Keratinocyte (primary cell): Measurements from ENCODE around the gene ADAMTS16.

Experiments
- CTCF ChIP-seq, 3 experiments: IDR thresholded peaks in 1 of 3; conservative IDR thresholded peaks in 1 of 3; optimal IDR thresholded peaks in 1 of 3; 2 replicates in 2 of 3; 3 replicates in 1 of 3; pipeline versions ENCODE3 to v1.5.1; 2011; ENCODE audit warnings: low read length in 3 of 3, mild to moderate bottlenecking in 3 of 3, moderate library complexity in 2 of 3, control low read depth in 1 of 3, inconsistent platforms in 1 of 3; ENCODE audit not compliant: insufficient read depth in 2 of 3; ENCODE audit errors: extremely low read depth in 1 of 3
- EZH2 ChIP-seq: IDR thresholded peaks from one replicate; pipeline ENCODE4 v1.6.1; 2012; ENCODE audit warnings: inconsistent platforms, mild to moderate bottlenecking, low read length, moderate library complexity

DNA sequence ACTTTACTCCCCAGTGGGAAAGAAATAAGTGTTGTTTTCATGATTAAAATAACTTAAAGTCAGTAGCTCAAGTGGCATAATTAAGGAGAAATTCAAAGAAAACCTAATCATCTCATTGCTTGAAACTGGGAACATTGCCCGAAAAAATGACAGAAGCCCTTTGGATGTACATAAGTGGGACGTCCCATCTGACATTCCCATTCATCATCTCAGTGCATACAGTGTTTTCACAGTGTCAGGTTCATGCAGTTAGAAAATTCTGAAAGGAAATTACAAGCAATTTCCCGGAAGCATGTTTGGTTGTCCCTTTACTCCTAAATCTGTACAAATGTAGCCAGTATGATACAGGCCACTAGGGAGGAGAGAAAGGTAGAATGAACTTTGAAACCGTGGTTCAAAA lies 95.6 kb downstream of the ADAMTS16 start:
- no peak for TF ChIP-seq CTCF (optimal IDR thresholded peaks at IDR 0.05 in 1 of 3, IDR thresholded peaks at IDR 0.05 in 1 of 3, conservative IDR thresholded peaks at IDR 0.05 in 1 of 3; ENCODE audit: extremely low read depth in 1 of 3, insufficient read depth in 2 of 3, low read length in 3 of 3)
- no peak for TF ChIP-seq EZH2
